Measurements from ENCODE around the gene TAS2R13. TPM values are rescaled to one million over a fixed set of nuclear protein-coding genes. Genes with fewer than 3 reads are reported as not detected.

The TAS2R13 gene
- total RNA-seq, 1 donor from 2014 or later, result 1.1 TPM

DNA sequence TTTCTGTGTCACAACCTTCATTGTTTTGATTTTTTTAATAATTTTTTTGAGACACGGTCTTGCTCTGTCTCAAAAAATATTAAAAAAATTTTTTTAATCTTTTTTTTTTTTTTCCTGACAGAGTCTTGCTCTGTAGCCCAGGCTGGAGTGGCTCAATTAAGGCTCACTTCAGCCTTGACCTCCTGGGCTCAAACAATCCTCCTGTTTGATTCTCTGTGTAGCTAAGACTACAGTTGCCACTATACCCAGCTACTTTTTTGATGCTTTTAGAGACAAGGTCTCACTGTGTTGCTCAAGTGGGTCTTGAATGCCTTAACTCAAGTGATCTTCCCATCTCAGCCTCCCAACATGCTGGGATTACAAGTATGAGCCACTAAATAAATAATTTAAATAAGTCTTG, 10.4 kb upstream of the TAS2R13 start:
- Histone ChIP-seq H3K36me3 (ENCODE audit: control insufficient read depth, insufficient read depth, low read length) (no peaks in the 10 kb centered on the region), H3K4me3 (ENCODE audit: low read depth, low read length) (no peak overlapping the region), H3K27me3 (ENCODE audit: control insufficient read depth, insufficient read depth, low read length) (no peaks in the 10 kb centered on the region)
- TF ChIP-seq CTCF (IDR thresholded peaks at IDR 0.05; ENCODE audit: insufficient read depth, low read length, severe bottlenecking), result no peak
- DNase-seq (ENCODE audit: low read depth) (no peak), FAIRE-seq (no peak)

GRCh38 chr12:10910380-10910779, 1.0 kb upstream of the TAS2R13 start:
- Histone ChIP-seq H3K27me3 (ENCODE audit: control insufficient read depth, insufficient read depth, low read length) (no peaks in the 10 kb centered on the region), H3K4me3 (ENCODE audit: low read depth, low read length) (no peak overlapping the region), H3K36me3 (ENCODE audit: control insufficient read depth, insufficient read depth, low read length) (no peaks in the 10 kb centered on the region)
- no peak for DNase-seq (ENCODE audit: low read depth)
- TF ChIP-seq CTCF (IDR thresholded peaks at IDR 0.05; ENCODE audit: insufficient read depth, low read length, severe bottlenecking), result no peak
- no peak for FAIRE-seq

DNA sequence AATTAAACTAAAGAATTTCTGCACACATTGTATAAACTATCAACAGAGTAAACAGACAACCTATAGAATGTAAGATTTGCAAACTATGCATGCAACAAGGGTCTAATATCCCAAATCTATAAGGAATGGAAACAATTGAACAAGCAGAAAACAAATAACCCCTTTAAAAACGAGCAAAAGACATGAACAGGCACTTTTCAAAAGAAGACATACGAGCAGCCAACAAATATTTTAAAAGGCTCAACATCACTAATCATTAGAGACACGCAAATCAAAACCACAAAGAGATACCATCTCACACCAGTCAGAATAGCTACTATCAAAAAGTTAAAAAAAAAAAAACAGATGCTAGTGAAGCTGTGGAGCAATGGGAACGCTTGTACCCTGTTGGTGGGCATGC, 4.7 kb downstream of the TAS2R13 start:
- Histone ChIP-seq H3K36me3 (ENCODE audit: control insufficient read depth, insufficient read depth, low read length) (no peaks in the 10 kb centered on the region), H3K27me3 (ENCODE audit: control insufficient read depth, insufficient read depth, low read length) (no peaks in the 10 kb centered on the region), H3K4me3 (ENCODE audit: low read depth, low read length) (no peak overlapping the region)
- no peak for FAIRE-seq
- no peak for TF ChIP-seq CTCF (IDR thresholded peaks at IDR 0.05; ENCODE audit: insufficient read depth, low read length, severe bottlenecking)
- no peak for DNase-seq (ENCODE audit: low read depth)

DNA sequence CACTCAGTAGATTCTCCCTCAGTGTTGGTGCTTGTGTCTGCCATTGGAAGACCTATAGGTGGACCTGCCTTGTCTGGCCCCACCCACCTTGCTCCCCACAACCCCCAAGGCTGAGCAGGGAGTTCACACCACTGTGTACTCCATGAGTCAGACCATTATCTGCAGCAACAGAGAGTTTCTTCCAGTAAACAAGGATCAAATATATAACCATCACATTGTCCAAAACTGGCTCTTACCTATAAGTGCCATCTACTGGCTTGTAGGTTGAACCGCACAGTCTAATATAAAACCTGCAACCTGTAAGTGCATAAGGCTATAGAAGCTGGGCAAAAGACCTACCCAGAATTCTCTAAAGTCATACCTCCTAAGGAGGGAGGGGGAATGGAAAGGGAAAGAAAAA, 7.9 kb downstream of the TAS2R13 start:
- no peak for FAIRE-seq
- Histone ChIP-seq H3K4me3 (ENCODE audit: low read depth, low read length) (no peak overlapping the region), H3K36me3 (ENCODE audit: control insufficient read depth, insufficient read depth, low read length) (no peaks in the 10 kb centered on the region), H3K27me3 (ENCODE audit: control insufficient read depth, insufficient read depth, low read length) (no peaks in the 10 kb centered on the region)
- DNase-seq (ENCODE audit: low read depth), result peak; percentile 41
- TF ChIP-seq CTCF (IDR thresholded peaks at IDR 0.05; ENCODE audit: insufficient read depth, low read length, severe bottlenecking), result peak; percentile 22

- FAIRE-seq (peak; percentile 77), DNase-seq (ENCODE audit: low read depth) (no peak)
- H3K4me3 ChIP-seq (ENCODE audit: low read depth, low read length), result no peak overlapping the region
- no peaks in the 10 kb centered on the region for H3K27me3 ChIP-seq (ENCODE audit: control insufficient read depth, insufficient read depth, low read length)
- no peak for TF ChIP-seq CTCF (IDR thresholded peaks at IDR 0.05; ENCODE audit: insufficient read depth, low read length, severe bottlenecking)
- H3K36me3 ChIP-seq (ENCODE audit: control insufficient read depth, insufficient read depth, low read length), result no peaks in the 10 kb centered on the region
Measured at GRCh38 chr12:10900972-10901371, 8.4 kb downstream of the TAS2R13 start.

GRCh38 chr12:10900530-10900929, 8.8 kb downstream of the TAS2R13 start:
- DNase-seq (ENCODE audit: low read depth) (peak; percentile 34), FAIRE-seq (no peak)
- Histone ChIP-seq H3K4me3 (ENCODE audit: low read depth, low read length) (no peak overlapping the region), H3K27me3 (ENCODE audit: control insufficient read depth, insufficient read depth, low read length) (no peaks in the 10 kb centered on the region), H3K36me3 (ENCODE audit: control insufficient read depth, insufficient read depth, low read length) (no peaks in the 10 kb centered on the region)
- no peak for TF ChIP-seq CTCF (IDR thresholded peaks at IDR 0.05; ENCODE audit: insufficient read depth, low read length, severe bottlenecking)

All from bronchial epithelial cell (primary cell).